Stimulated activated CD4-positive, alpha-beta T cell treated with anti-CD3 and anti-CD28 coated beads, Interleukin-1b, Interleukin-23, amount 100 ng/mL, for 1 hour (primary cell): ENCODE results near the gene NOTCH3.

ENCODE experiments used
- DNase-seq, 2 donors: peaks; one replicate each; pipeline ENCODE4 v3.0.0-alpha.2; 2020; ENCODE audit warnings: low read depth in 2 of 2

NOTCH3 gene

GRCh38 chr19:15236886-15237285, 36.1 kb upstream of the NOTCH3 start:
- no peak for DNase-seq

- no peak for DNase-seq
These were observed 35.0 kb upstream of the NOTCH3 start for GRCh38 chr19:15235781-15236180.

GRCh38 chr19:15234431-15235130, 33.8 kb upstream of the NOTCH3 start:
- no peak for DNase-seq

GRCh38 chr19:15231271-15231670, 30.5 kb upstream of the NOTCH3 start:
- no peak for DNase-seq

GRCh38 chr19:15227261-15227660, 26.5 kb upstream of the NOTCH3 start:
- no peak for DNase-seq

DNA sequence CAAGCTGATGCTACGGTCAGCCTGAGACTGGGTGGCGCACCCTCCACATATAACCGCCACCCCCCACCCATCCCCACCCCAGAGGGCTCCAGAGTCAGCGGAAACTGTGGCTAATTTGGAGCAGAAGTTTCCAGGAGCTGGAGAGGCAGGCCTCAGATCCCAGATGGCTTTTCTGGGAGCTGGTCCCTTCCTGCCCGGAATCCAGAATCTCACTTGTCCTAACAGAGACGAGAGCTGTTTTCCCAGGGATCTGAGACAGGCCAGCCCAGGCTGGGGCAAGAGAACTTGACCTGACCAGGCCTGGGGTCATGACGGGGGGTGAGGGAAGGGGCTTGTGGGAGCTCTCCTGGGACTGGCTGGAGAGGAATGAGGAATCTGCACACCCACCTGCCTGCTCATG, 25.0 kb upstream of the NOTCH3 start:
- DNase-seq, result no peak

- no peak for DNase-seq
These were observed 23.0 kb upstream of the NOTCH3 start for GRCh38 chr19:15223649-15224361.

- peak; percentile 9 to 52 for DNase-seq
These were observed 22.2 kb upstream of the NOTCH3 start for GRCh38 chr19:15222738-15223648.

- DNase-seq, result no peak
These were observed 20.0 kb upstream of the NOTCH3 start for GRCh38 chr19:15220833-15221232.

DNA sequence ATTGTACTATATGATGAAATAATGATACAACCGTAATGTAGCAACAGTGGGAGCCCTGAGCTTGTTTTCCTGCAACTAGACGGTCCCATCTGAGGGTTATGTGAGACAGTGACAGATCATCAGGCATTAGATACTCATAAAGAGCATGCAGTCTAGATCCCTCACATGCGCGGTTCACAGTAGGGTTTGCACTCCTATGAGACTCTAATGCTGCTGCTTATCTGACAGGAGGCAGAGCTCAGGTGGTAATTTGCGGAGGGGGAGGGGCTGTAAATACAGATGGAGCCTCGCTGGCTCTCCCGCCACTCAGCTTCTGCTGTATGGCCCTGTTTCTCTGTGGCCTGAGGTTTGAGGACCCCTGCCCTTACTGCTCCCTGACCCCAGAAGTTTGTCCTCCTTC, 17.7 kb upstream of the NOTCH3 start:
- DNase-seq, result no peak

DNA sequence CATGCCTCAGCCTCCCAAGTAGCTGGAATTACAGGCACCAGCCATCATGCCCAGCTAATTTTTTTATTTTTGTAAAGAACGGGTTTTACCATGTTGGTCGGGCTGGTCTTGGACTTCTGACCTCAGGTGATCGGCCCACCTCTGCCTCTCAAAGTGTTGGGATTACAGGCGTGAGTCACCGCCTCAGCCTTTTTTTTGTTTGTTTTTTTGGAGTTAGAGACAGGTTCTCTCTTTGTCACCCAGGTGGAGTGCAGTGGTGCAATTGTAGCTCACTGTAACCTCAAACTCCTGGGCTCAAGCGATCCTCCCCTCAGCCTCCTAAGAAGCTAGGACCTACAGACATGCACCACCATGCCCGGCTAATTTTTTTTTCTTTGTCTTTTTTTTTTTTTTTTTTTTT, 15.6 kb upstream of the NOTCH3 start:
- no peak for DNase-seq

DNA sequence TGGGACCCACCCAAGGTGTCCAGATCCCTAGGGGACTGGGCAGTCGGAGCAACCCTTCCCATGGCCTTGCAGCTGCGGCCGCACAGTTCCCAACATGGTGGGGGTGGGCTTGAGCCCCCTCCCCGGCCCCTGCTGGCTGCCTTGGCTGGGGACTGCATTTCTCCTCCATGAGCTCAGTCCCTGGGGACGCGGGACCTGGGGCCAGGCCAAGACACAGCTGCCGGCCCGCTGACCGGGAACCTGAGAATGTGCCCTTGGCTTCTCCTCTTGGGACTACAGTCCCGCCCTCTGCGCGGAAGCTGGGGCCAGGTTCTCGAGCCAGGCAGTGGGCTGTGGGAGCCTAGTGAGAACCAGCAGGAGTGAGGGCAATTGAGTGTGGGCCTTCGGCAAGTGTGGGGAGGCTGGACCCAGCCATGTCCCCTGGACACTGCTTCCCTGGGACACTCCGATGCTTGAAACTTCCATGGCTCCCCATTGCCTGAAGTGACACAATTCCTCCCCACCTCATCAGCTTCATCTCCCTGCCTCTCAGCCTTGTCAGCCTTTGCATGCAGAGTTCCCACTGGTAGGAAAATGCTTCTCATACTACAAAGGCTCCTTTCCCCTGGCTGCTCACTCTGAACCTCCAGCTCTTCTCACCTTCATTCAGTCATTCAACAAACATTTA, 13.1 kb upstream of the NOTCH3 start:
- no peak for DNase-seq

DNA sequence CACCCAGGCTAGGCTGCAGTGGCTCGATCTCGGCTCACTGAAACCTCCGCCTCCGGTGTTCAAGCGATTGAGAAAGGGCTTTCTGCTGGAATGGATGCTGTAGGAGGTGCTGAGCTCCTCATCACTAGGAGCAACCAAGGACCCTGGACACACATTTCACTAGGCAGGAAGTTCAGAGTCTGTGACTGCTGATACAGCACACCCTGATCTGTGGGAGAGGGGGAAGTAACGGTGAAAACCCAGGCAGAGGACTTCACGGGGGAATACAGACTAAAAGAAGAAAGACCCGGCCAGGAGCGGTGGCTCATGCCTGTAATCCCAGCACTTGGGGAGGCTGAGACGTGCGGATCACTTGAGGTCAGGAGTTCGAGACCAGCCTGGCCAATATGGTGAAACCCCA, 11.9 kb upstream of the NOTCH3 start:
- DNase-seq, result no peak

DNA sequence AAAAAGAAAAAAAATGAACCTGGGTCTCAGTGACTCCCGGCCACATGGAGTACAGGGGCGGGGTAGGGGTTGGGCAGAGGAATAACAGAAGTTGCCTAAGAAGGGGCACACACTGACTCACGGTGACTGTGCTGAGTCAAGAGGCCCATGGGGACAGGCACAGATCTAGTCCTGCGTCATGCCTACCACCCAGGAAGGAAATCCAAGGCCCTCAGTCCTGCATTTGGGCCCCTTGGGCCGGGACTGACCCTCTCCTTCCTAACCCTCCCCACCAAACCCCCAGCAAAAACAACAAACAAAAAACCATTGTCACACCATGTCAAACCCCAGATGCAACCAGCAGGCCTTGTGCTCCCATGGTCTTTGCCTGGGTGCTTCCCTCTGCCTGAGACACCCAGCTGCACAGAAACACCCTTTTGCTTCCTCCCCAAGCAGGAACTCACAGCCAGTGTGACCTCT, 9.6 kb upstream of the NOTCH3 start:
- no peak for DNase-seq

- DNase-seq, result no peak
These were observed 704 bp upstream of the NOTCH3 start for GRCh38 chr19:15201374-15202023.

DNA sequence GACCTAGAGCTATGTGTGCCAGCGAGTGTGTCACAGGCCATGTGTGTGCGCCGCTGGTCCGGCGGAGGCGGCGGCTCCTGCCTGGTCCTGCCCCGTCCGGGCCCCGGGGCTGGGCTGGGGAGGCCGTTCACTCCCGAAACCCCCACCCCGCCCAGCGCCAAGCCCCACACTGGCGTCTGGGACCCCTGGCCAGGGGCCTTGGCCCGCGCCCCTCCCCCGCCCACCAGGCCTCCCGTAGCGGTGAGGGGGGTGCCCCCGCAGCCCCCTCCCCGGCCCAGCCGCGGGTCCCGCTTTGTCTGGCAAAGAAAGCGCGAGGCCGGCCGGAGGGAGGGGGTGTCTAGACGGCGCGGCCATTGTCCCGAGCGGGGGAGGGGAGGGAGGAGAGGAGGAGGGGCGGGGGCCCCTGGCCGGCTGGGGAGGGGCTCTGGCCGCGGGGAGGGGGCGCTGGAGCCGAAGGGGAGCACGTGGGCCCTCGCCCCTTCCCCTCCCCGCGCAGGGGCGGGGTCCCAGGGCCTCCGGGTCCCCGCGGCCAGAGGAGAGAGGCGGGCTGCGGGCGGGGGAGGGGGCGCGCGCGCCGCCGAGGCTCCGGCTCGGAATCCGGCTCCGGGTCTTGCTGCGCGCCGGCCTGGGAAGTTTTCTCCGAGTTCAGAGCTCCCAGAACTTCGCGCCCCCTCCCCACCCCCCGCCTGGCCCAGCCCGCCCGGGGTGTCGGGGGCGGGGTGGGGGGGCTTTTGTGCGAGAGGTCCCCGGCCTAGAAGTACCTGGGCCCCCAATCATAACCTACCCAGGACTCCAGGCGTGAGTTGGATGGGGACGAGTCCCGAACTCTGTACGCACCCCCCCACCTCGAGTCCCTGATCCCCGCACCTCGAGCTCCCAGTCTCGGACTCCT, 888 bp downstream of the NOTCH3 start:
- no peak for DNase-seq

DNA sequence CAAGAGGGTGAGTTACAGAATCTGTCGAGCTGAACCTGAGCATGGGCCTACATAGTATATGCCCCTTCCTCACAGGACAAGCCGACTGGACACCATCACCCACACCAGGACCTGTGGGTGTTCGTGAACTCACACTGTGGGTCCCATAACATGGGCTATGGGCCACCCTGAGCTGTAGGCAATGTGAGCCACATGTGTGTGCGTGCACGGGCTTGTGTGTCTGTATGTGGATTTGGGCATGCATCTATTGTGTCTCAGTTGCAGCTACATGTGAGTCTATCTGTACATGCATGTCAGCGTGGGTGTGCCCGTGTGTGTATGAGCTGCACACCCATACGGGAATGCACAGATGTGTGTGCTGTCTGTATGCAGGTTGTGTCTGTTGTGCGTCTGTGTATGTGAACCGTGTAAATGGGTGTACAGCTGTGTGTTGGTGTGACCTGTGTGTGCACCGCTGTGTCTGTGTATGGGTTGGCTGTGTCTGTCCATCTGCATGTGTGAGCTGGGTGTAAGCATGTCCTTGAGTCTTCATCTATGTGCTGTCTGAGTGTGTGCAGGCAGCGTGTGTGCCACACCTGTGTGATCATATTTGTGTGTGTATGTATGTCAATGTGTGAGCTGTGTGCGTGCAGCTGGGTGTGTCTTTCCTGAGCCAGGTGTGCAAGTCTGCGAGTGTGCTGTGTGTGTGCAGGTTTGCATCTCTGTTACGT, 1.7 kb downstream of the NOTCH3 start:
- DNase-seq, result no peak

DNA sequence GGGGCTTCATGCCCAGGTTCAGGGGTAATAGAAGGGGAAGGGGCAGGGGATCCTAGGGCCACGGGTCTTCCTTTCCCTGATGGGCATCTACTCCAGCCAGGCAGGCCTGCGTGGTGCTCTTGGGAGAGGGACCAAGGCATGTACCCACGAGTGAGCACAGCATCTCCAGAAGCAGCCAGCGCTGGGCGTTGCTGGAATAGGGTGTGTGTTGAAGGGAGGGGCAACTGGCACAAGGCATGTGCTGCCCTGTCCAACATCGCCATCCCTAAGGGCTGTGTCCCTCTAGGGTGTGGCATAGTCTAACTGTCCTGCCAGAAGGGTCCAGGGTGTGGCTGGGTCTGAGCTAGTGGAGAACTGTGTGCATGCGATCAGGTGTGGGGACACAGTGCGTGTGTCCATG, 2.9 kb downstream of the NOTCH3 start:
- DNase-seq, result no peak

DNA sequence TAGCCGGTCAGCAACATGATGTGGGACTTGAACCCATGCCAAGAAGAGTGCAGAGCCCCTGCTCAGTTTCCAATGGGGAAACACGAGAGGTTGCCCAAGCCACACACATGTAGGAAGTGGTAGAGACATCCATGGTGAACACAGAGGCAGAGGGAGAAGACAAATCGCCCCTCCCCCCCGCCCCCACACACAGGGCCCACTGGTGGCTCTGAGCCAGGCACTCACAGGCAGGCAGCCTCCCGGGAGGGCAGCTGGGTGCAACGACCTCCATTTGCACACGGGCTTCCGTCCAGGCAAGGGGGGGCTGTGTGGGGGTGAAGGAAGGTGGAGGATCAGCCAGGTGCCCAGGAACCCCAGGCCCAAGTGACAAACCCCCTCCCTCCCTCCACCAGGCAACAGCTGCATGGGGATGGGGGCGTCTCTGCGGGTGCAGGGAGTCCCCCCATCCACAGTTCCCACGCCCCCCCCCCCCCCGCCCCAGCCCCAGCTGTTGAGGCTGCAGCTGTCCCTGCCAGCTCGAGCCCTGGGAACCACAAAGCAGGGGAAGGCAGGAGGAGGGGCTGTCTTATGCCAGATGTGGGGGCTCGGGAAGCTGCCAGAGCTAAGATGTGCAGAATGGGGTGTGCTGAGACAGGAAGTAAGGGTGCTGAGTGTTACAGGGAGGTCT, 3.4 kb downstream of the NOTCH3 start:
- DNase-seq, result no peak
